ENCODE results near the gene MED13.
"Not testable (repeated sequence)": the region's sequence is repeated elsewhere in the genome, so short reads cannot be mapped to it uniquely, and the experiment has no call there.

GRCh38 chr17:61894310-61894709, 170.8 kb downstream of the MED13 start:
- TF ChIP-seq, protein P1, sequence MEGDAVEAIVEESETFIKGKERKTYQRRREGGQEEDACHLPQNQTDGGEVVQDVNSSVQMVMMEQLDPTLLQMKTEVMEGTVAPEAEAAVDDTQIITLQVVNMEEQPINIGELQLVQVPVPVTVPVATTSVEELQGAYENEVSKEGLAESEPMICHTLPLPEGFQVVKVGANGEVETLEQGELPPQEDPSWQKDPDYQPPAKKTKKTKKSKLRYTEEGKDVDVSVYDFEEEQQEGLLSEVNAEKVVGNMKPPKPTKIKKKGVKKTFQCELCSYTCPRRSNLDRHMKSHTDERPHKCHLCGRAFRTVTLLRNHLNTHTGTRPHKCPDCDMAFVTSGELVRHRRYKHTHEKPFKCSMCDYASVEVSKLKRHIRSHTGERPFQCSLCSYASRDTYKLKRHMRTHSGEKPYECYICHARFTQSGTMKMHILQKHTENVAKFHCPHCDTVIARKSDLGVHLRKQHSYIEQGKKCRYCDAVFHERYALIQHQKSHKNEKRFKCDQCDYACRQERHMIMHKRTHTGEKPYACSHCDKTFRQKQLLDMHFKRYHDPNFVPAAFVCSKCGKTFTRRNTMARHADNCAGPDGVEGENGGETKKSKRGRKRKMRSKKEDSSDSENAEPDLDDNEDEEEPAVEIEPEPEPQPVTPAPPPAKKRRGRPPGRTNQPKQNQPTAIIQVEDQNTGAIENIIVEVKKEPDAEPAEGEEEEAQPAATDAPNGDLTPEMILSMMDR (IDR thresholded peaks at IDR 0.05): not testable (repeated sequence)
- TF ChIP-seq POLR2A, POLR2AphosphoS5, EP300 (IDR thresholded peaks at IDR 0.05): not testable (repeated sequence)

Data from sigmoid colon (tissue), 4 donors.